Activated T-cell treated with anti-CD3 and anti-CD28 coated beads, Interleukin-2, amount 50 U/mL, for 24 hours (primary cell): ENCODE data around the gene ORM1.
"Not testable (repeated sequence)": the region's sequence is repeated elsewhere in the genome, so short reads cannot be mapped to it uniquely, and the experiment has no call there.

ENCODE experiments used
- DNase-seq: peaks from one replicate; pipeline ENCODE4 v3.0.0-alpha.2; 2020
- H3K27ac Mint-ChIP-seq: 2 replicates; pipeline ENCODE4 v1.8.0; 2020; ENCODE audit warnings: mild to moderate bottlenecking, mixed read lengths
- H3K27me3 Mint-ChIP-seq: 2 replicates; pipeline ENCODE4 v1.8.0; 2020; ENCODE audit warnings: mixed read lengths
- H3K36me3 Mint-ChIP-seq: 2 replicates; pipeline ENCODE4 v1.8.0; 2020; ENCODE audit warnings: low read depth, mixed read lengths
- H3K4me1 Mint-ChIP-seq: 2 replicates; pipeline ENCODE4 v1.8.0; 2020; ENCODE audit warnings: low read depth, mixed read lengths
- H3K4me3 Mint-ChIP-seq: 2 replicates; pipeline ENCODE4 v1.8.0; 2020; ENCODE audit warnings: mild to moderate bottlenecking, moderate library complexity, mixed read lengths
- H3K9me3 Mint-ChIP-seq: 2 replicates; pipeline ENCODE4 v1.8.0; 2020; ENCODE audit warnings: mixed read lengths

The ORM1 gene

DNA sequence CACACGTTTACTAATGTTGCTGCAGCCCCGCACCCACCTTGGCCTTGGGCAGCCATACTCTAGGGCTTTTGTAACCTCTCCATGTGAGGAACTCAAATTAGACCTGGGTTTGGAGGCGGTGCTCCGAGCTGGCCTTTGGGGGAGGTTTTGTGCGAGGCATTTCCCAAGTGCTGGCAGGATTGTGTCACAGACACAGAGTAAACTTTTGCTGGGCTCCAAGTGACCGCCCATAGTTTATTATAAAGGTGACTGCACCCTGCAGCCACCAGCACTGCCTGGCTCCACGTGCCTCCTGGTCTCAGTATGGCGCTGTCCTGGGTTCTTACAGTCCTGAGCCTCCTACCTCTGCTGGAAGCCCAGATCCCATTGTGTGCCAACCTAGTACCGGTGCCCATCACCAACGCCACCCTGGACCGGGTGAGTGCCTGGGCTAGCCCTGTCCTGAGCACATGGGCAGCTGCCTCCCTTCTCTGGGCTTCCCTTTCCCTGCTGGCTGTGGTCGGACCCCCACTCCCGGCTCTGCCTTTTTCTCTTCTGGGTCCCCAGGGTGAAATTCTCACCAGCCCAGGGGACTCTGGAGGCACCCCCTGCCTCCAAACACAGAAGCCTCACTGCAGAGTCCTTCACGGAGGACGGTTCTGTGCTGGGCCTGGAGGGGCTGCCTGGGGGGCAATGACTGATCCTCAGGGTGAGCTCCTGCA, at the start of gene ORM1:
Gene ORM1 (plus strand): TSS at position 268 of the 701 bp plus-strand sequence. CDS start 36 bp downstream, at position 304.
- not testable (repeated sequence) for H3K27me3 Mint-ChIP-seq, H3K27ac Mint-ChIP-seq, H3K36me3 Mint-ChIP-seq, DNase-seq, H3K4me3 Mint-ChIP-seq, H3K4me1 Mint-ChIP-seq, H3K9me3 Mint-ChIP-seq

DNA sequence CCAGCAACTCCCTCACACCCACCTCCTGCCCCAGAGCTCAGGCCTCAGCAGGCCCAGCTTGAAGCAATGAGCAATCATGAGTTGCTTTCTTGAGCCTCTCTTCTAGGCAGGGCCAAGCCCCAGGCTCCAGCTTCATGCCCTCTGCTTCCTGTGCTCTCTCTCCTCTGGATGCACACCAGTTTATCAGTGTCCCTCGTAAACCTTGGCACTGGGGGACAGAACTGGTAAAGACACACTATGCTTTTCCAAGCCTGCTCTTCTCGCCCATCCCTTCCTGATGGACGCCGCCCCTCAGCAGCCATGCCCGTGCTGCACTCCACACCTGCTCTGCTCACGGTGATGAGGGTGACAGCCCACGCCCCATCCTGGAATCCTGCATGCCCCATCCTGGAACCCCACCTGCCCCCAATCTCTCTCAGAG, 49.4 kb upstream of the ORM1 start:
- Mint-ChIP-seq H3K36me3 (no peaks in the 10 kb centered on the region), H3K9me3 (no peaks in the 10 kb centered on the region), H3K4me1 (no peaks in the 10 kb centered on the region), H3K27ac (no peak overlapping the region), H3K4me3 (no peak overlapping the region), H3K27me3 (no peaks in the 10 kb centered on the region)
- DNase-seq = no peak

DNA sequence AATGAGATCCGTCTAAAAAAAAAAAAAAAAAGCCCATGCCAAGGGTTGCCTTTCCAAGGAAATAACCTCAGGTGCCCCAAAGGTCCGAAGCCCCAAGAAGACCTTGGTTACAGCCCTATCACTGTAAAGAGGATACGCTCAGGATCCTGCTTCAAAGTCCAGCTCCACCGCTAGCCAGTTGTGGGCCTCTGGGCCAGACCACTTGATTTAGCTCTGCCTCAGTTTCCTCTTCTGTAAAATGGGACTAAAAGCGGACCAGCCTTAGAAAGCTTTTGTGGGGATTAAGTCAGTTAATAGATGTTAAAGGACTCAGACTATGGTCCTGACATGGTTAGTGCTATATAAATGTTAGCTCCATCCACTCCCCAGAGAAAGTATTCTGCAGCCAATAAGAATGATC, 48.7 kb upstream of the ORM1 start:
- Mint-ChIP-seq H3K27me3 (no peaks in the 10 kb centered on the region), H3K27ac (no peak overlapping the region), H3K4me3 (no peak overlapping the region), H3K36me3 (no peaks in the 10 kb centered on the region), H3K9me3 (no peaks in the 10 kb centered on the region), H3K4me1 (no peaks in the 10 kb centered on the region)
- DNase-seq = no peak

DNA sequence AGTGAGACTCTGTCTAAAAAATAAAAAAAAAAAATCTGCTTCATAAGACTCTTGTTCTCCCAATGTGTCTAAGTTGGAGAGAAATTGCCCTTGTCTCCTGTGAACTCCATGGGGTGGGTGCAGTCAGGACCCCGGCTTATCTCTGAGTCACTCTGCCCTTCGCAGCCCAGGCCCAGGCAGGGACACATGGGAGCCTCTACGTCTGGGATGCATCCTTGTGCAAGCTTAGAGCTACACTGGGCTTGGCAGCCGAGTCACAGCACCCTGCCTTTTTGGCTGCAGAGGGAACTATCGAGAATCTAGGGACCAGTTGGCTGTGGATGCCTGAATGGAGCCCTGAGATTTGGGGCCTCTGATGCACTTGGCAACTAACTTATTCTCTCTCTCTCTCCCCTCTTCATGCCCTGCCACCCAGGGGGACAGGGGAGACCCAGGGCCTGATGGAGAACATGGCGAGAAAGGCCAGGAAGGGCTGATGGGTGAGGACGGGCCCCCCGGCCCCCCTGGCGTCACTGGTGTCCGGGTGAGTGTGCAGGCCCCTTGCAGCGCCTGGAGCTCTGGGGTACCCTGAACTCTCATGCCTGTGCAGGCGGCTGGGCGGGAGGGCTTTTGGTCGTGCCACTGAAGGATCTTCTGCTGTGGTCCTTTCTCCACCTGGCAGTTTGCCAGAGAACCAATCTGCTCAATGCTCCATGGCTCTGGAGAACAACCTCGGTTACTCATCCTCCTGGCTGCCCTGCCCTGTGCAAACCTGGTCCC, 47.5 kb upstream of the ORM1 start:
- Mint-ChIP-seq H3K9me3 (no peaks in the 10 kb centered on the region), H3K36me3 (no peaks in the 10 kb centered on the region), H3K27me3 (no peaks in the 10 kb centered on the region), H3K27ac (no peak overlapping the region), H3K4me3 (no peak overlapping the region), H3K4me1 (no peaks in the 10 kb centered on the region)
- DNase-seq = no peak

DNA sequence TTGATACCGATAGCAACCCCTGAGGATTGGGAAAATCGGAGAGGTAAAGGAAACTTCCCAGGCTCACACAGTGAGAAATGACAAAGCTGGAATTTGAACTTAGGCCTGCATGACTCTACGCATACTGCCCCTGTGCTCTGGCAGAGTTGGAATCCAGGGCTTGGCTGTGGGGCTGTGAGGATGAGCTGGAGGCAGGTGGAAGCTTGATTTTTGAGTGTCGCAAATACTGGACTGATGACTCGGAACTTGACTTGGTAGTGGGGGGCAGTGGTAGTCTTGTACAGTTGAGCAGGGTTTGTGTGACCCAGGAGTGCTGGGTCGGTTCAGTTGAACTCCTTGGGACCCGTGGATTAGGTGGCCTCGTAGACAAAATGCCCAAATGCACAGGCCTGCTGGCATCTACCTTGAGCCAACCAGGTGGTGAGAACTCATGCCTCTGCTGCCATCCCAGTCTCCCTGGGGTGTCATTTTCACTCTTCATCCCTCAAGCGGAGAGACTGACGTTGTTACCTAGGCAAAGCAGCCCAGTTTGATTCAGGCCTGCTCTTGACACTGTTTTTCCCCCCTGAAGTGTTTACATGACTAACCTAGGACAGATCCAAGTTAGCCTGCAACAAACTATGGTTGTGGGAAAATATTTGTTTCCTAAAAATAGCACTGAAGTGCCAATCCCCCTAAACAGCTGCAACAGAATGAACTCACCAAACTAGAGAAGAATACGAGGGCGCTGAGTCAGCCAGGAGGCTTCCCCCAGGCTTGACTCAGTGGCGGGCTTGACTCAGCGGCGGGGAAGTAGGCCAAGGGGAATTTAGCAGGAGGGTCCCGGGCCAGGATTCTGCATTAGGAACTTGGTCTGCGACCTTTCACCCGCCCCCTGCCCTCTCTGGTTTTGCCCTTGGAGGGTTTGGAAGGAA, 45.7 kb upstream of the ORM1 start:
- Mint-ChIP-seq H3K27ac (no peak overlapping the region), H3K4me1 (no peaks in the 10 kb centered on the region), H3K36me3 (no peaks in the 10 kb centered on the region), H3K4me3 (no peak overlapping the region), H3K27me3 (no peaks in the 10 kb centered on the region), H3K9me3 (no peaks in the 10 kb centered on the region)
- DNase-seq = no peak

DNA sequence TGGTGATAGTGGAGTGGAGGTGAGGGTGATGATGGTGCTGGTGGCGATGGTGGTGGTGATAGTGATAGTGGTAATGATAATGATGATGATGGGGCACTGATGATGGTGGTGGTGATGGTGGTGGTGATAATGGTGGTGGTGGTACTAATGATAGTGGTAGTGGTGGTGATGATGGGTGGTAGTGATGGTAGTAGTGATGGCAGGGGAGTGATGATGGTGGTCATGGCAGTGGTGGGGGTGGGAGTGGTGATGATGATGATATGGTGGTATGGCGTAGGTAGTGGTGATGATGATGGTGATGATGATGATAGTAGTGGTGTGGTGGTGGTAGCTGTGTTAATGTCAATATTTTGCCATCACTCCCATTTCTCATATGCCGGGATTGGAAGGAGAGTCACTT, 44.5 kb upstream of the ORM1 start:
- H3K27me3 Mint-ChIP-seq = no peaks in the 10 kb centered on the region
- H3K9me3 Mint-ChIP-seq = no peaks in the 10 kb centered on the region
- H3K4me3 Mint-ChIP-seq = no peak overlapping the region
- H3K27ac Mint-ChIP-seq = no peak overlapping the region
- no peaks in the 10 kb centered on the region for H3K4me1 Mint-ChIP-seq
- no peaks in the 10 kb centered on the region for H3K36me3 Mint-ChIP-seq
- no peak for DNase-seq

DNA sequence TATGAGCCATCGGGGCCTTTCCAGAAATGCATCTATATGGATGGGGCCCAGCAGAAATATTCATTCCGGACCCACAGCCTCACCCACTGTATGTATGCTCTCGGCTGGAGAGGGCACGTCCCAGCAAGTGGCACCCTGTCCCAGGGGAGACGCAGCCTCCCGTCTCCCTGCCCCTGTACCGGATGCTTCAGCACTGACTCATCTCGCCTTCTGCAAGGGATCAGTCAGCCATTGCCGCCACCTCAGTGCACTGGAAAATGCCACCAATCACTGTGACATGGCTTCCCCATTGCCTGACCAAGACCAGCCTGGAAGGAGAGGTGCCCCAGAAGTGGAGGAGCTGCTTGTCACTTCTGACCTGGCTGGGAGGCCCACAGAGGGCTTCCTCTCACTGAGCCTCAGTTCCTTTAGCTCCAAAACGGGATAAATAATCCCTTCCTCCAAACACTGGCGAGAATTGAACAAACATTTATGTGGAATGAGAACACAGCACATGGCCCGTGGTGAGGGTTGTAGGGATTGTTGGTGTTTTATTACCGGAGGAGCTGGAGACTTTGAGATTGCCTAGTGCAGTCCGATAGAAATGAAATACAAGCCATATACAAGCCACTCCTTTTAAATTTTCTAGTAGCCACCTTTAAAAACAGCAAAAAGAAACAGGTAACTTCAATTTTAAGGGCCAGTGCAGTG, 43.9 kb upstream of the ORM1 start:
- no peak overlapping the region for H3K27ac Mint-ChIP-seq
- no peaks in the 10 kb centered on the region for H3K27me3 Mint-ChIP-seq
- H3K4me1 Mint-ChIP-seq = no peaks in the 10 kb centered on the region
- H3K36me3 Mint-ChIP-seq = no peaks in the 10 kb centered on the region
- DNase-seq = no peak
- no peaks in the 10 kb centered on the region for H3K9me3 Mint-ChIP-seq
- H3K4me3 Mint-ChIP-seq = no peak overlapping the region

DNA sequence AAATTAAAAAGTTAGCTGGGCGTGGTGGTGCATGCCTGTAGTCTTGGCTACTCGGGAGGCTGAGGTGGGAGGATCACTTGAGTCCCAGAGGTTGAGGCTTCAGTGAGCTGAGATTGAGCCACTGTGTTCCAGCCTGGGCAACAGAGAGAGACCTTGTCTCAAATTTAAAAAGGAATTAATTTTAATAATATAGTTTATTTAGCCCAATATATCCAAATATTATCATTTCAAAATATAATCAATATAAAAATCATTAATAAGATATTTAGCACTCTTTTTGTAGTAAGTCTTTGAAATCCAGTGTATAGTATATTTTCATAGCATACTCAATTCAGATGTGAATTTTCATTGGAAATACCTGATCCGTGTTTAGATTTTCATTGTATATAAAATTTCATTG, 43.2 kb upstream of the ORM1 start:
- no peak for DNase-seq
- H3K9me3 Mint-ChIP-seq = no peaks in the 10 kb centered on the region
- no peaks in the 10 kb centered on the region for H3K27me3 Mint-ChIP-seq
- no peaks in the 10 kb centered on the region for H3K4me1 Mint-ChIP-seq
- no peak overlapping the region for H3K27ac Mint-ChIP-seq
- H3K36me3 Mint-ChIP-seq = no peaks in the 10 kb centered on the region
- H3K4me3 Mint-ChIP-seq = no peak overlapping the region

DNA sequence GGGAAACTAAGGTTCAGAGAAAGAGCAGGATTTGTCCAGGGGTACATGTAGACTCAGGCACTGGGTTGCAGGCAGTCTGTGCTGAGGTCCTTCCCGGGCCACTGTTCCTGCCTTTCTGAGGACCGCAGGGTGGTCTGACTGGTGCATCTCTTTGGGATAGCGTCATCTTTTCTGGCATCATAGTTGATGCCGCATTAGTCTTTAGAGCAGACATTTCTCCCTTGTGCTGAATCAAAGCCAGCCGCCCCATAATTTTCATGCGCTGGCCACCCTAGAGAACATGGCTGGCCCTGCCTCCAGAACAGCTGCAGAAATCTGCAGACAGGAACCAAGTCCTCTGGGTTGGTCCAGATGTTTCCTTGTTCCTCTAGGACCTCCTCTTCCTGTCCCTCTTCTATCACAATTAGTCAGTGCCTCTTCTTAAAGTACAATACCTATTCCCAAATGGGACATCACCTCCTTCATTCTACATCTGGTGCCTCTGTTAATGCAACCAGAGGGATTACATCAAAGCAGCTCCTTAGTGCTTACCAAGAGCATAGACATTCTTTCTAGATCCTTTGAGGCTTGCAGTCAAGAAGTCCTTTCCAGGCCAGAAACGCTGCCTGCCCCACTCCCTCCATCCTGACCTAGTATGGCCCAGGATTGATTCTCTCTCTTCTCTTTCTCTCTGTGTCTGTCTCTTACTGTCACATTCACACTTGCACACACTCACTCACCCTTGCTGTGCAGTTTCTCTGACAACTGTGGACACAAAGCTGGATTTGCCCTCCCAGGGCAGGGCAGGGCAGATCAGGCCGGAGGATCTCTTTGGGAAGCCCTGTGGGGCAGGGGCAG, 42.0 kb upstream of the ORM1 start:
- no peaks in the 10 kb centered on the region for H3K36me3 Mint-ChIP-seq

DNA sequence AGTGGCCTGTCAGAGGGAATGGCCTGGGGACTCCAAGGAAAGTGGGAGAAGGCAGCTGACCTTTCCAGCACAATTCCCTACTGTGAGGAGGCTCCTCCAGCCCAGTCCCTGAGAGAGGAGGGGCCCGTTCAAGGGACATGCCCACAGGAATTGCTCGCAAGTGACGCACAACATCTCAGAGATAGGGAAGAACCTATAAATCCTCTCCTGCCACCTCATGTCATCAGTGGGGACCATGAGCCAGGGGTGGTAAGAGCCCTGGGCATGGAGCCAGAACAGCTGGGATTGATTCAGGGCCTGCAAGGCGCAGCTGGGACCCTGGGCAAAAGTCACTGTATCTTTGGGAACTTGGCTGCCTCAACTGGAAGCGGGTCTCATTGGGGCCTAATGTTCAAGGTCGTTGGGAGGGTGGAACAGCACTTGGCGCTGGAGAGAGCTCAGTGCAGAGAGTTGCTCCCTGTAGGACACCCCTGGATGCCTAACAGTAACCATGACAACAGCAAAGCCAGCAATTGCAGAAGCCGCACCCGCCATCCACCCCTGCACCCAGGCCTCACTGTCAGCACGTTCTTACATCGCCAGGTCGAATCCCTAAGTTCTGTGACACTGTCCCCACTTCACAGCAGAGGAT, 41.3 kb upstream of the ORM1 start:
- no peaks in the 10 kb centered on the region for H3K27me3 Mint-ChIP-seq
- no peak overlapping the region for H3K4me3 Mint-ChIP-seq
- H3K4me1 Mint-ChIP-seq = no peaks in the 10 kb centered on the region
- H3K36me3 Mint-ChIP-seq = no peaks in the 10 kb centered on the region
- no peak for DNase-seq
- H3K27ac Mint-ChIP-seq = no peak overlapping the region
- no peaks in the 10 kb centered on the region for H3K9me3 Mint-ChIP-seq

More for the DNA sequence above, 42.0 kb upstream of the ORM1 start:
- Mint-ChIP-seq H3K4me3 (no peak overlapping the region), H3K27ac (no peak overlapping the region), H3K4me1 (no peaks in the 10 kb centered on the region), H3K9me3 (no peaks in the 10 kb centered on the region), H3K27me3 (no peaks in the 10 kb centered on the region)
- no peak for DNase-seq

DNA sequence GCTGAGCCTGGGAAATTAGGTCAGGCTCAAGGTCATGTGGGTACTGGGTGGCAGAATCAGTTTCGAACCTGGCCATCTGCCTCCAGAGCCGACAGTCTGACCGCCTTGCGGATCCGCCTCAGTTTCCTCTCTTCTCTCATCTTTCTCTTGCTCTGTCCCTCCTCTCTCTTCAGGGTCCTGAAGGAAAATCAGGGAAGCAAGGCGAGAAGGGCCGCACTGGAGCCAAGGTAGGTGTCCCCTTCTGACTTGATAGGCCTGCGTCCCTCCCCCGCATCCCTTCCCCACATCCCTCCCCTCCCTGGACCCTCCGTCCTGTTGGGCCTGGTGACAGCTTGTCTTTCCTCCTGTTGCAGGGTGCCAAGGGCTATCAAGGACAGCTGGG, 40.8 kb upstream of the ORM1 start:
- Mint-ChIP-seq H3K27ac (no peak overlapping the region), H3K4me1 (no peaks in the 10 kb centered on the region), H3K27me3 (no peaks in the 10 kb centered on the region), H3K4me3 (no peak overlapping the region), H3K9me3 (no peaks in the 10 kb centered on the region), H3K36me3 (no peaks in the 10 kb centered on the region)
- DNase-seq = no peak

DNA sequence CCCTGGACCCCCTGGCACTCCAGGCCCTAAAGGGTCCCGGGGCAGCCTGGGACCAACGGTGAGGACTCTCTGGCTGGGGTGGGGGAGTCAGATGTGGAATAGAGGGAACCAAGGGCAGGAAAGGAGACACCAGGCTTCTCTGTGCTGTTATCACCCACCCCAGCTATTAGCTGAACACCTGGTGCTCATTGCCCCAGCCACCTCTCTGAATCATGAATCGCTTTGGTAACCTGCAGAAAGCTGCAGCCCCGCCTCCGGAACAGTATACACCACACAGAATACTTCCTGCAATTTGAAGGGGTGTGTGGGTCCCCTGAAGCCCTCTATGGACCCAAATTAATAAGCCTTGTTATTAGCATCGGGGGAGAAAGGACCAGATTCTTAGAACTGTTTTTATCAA, 40.4 kb upstream of the ORM1 start:
- Mint-ChIP-seq H3K36me3 (no peaks in the 10 kb centered on the region), H3K4me3 (no peak overlapping the region), H3K27me3 (no peaks in the 10 kb centered on the region), H3K9me3 (no peaks in the 10 kb centered on the region), H3K4me1 (no peaks in the 10 kb centered on the region), H3K27ac (no peak overlapping the region)
- no peak for DNase-seq

DNA sequence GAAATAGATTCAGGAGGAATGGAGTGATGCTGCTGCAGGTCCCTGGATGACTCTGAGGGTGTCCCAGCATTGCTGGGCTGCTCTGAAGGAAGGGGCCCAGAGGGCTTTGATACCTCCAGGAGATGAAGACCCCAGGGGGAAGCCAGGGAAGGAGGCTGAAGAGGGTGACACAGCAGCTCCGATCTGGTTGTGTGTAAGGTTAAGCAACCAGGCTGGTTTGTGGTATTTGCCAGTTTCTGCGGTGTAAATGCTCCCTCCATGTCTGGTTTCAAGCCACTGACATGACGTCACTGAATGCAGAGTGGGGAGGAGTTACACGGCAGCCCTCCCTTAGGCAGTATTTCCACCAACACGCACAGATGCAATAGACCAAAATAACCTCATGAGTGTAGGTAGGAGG, 40.0 kb upstream of the ORM1 start:
- no peak for DNase-seq
- no peaks in the 10 kb centered on the region for H3K27me3 Mint-ChIP-seq
- H3K36me3 Mint-ChIP-seq = no peaks in the 10 kb centered on the region
- H3K27ac Mint-ChIP-seq = peak overlapping the region; percentile 34
- H3K9me3 Mint-ChIP-seq = no peaks in the 10 kb centered on the region
- no peak overlapping the region for H3K4me3 Mint-ChIP-seq
- H3K4me1 Mint-ChIP-seq = no peaks in the 10 kb centered on the region
